MM.1S (cell line): ENCODE results near the gene NOL4L.

Source experiments
- CTCF ChIP-seq: fragments of 300-600 bp; sonication (generic); IDR thresholded peaks from 2 replicates; pipeline ENCODE4 v1.5.1; 2016; ENCODE audit warnings: antibody characterized with exemption, low read length, mixed read lengths
- EZH2 ChIP-seq: fragments of 300-600 bp; sonication (generic); optimal IDR thresholded peaks from 2 replicates; pipeline ENCODE3; 2017; ENCODE audit warnings: low read depth, mild to moderate bottlenecking, antibody characterized with exemption, low read length, mixed read lengths
- EZH2phosphoT487 ChIP-seq: fragments of 300-600 bp; sonication (generic); IDR thresholded peaks from 2 replicates; pipeline ENCODE4 v1.6.1; 2018; ENCODE audit warnings: antibody characterized with exemption, low read length

- no peak for TF ChIP-seq CTCF
- TF ChIP-seq EZH2: no peak
- no peak for TF ChIP-seq EZH2phosphoT487
These were observed 4.6 kb upstream of the NOL4L start for GRCh38 chr20:32589769-32590168.
